ENCODE measurements around the gene HSPA12B. TPM values are rescaled to one million over a fixed set of nuclear protein-coding genes. Genes with fewer than 3 reads are reported as not detected.

Gene HSPA12B
- total and polyA plus RNA-seq, 2 of the 13 experiments (the other 11 are each of a cell fraction or from before 2014, with no cell fraction given): 0.01 TPM; not detected in 1

- TF ChIP-seq, protein P1, sequence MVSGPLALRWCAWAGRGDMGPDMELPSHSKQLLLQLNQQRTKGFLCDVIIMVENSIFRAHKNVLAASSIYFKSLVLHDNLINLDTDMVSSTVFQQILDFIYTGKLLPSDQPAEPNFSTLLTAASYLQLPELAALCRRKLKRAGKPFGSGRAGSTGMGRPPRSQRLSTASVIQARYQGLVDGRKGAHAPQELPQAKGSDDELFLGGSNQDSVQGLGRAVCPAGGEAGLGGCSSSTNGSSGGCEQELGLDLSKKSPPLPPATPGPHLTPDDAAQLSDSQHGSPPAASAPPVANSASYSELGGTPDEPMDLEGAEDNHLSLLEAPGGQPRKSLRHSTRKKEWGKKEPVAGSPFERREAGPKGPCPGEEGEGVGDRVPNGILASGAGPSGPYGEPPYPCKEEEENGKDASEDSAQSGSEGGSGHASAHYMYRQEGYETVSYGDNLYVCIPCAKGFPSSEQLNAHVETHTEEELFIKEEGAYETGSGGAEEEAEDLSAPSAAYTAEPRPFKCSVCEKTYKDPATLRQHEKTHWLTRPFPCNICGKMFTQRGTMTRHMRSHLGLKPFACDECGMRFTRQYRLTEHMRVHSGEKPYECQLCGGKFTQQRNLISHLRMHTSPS (CRISPR knock-in tag; IDR thresholded peaks at IDR 0.05; ENCODE audit: low read depth): no peak
- TF ChIP-seq SIN3B (IDR thresholded peaks at IDR 0.05; ENCODE audit: low read length): no peak
- TF ChIP-seq ZNF850 (CRISPR knock-in tag; conservative IDR thresholded peaks at IDR 0.05): no peak
- no peak for TF ChIP-seq FOSL2 (CRISPR knock-in tag; IDR thresholded peaks at IDR 0.05)
- TF ChIP-seq ZNF350 (CRISPR knock-in tag; IDR thresholded peaks at IDR 0.05; ENCODE audit: borderline replicate concordance, low read depth): no peak
- TF ChIP-seq, protein P2, sequence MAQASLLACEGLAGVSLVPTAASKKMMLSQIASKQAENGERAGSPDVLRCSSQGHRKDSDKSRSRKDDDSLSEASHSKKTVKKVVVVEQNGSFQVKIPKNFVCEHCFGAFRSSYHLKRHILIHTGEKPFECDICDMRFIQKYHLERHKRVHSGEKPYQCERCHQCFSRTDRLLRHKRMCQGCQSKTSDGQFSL (CRISPR knock-in tag; IDR thresholded peaks at IDR 0.05): 0 out of 2 replicates have a peak, but pooled peaks have one; percentile 17
- 0 out of 2 replicates have a peak, but pooled peaks have one; percentile 6 for TF ChIP-seq NR2F6 (IDR thresholded peaks at IDR 0.05)
- TF ChIP-seq NR2F6 (CRISPR knock-in tag; IDR thresholded peaks at IDR 0.05): no peak
- TF ChIP-seq SSRP1 (CRISPR knock-in tag; IDR thresholded peaks at IDR 0.05): peak; percentile 65; the same call in 1 of the 2 replicates
Observed at GRCh38 chr20:3783068-3783489, 50.6 kb downstream of the HSPA12B start (continued).

GRCh38 chr20:3783511-3784195 is 51.2 kb downstream of the HSPA12B start:
- in situ Hi-C loops (cut with HindIII; ENCODE audit: extremely low pct_ligation_motif_present, low pct_unique_long_range_greater_than_20kb) (loop anchor here (5.0 kb wide), 1 partner anchor 34 kb away; no protein-coding TSS in a partner anchor), intact Hi-C loops (cut with micrococcal nuclease; ENCODE audit: unreplicated experiment) (loop anchor here (5.0 kb wide), 1 partner anchor 309 kb away; no protein-coding TSS in a partner anchor)
- ChIA-PET POLR2A (interaction anchor here (7.6 to 10.4 kb wide), 2 partner anchors 15 to 36 kb away, joined by 74 to 134 read pairs; partner anchors contain the start of genes ADISSP and AP5S1), CTCF (ENCODE audit: low intra/inter-chr PET ratio, low total read pairs) (no interaction called here)
- Histone ChIP-seq H3K27ac (ENCODE audit: extremely low read length, insufficient read depth, low read length) (no peak overlapping the region), H3K9me3 (ENCODE audit: low read length) (no peaks in the 10 kb centered on the region), H2AFZ (ENCODE audit: low read length) (no peak overlapping the region), H4K20me1 (ENCODE audit: insufficient read depth, low read length) (peaks cover 5% of the 10 kb centered on the region; the same call in 1 of the 2 replicates), H3K4me1 (ENCODE audit: insufficient read depth, low read length) (peaks cover 76% of the 10 kb centered on the region), H3K27me3 (ENCODE audit: control insufficient read depth in 1 of 2, insufficient read depth in 2 of 2, low read length in 2 of 2) (peaks cover 0 to 25% of the 10 kb centered on the region in 2 experiments), H3K36me3 (replicated peaks in 1 of 2; ENCODE audit: control insufficient read depth in 1 of 2, insufficient read depth in 2 of 2, low read length in 2 of 2) (no peaks in the 10 kb centered on the region), H3K4me3 (replicated peaks in 1 of 3; ENCODE audit: insufficient read depth in 1 of 3, low read depth in 2 of 3, low read length in 3 of 3) (no peak overlapping the region), H3K79me2 (ENCODE audit: insufficient read depth, low read length) (peaks cover 9% of the 10 kb centered on the region), H3K4me2 (ENCODE audit: low read depth, low read length) (no peak overlapping the region), H3K9ac (ENCODE audit: insufficient read depth, low read depth, low read length) (no peak overlapping the region)
- DNase-seq (ENCODE audit: low spot score) (no peak), FAIRE-seq (no peak), ATAC-seq (no peak)
- no TSS peak for BruUV-seq (replicated peaks)
- 71% methylated on average over 10 of the region's 10 CpGs for WGBS (ENCODE audit: low lambda C conversion rate)
- TF ChIP-seq POLR2G (IDR thresholded peaks at IDR 0.05; ENCODE audit: low read depth, low read length): 0 out of 2 replicates have a peak, but pooled peaks have one; percentile 17
- no peak for TF ChIP-seq ZNF124 (CRISPR knock-in tag; IDR thresholded peaks at IDR 0.05)
- TF ChIP-seq ZC3H13 (CRISPR knock-in tag; IDR thresholded peaks at IDR 0.05): peak; percentile 88
- TF ChIP-seq, protein P3, sequence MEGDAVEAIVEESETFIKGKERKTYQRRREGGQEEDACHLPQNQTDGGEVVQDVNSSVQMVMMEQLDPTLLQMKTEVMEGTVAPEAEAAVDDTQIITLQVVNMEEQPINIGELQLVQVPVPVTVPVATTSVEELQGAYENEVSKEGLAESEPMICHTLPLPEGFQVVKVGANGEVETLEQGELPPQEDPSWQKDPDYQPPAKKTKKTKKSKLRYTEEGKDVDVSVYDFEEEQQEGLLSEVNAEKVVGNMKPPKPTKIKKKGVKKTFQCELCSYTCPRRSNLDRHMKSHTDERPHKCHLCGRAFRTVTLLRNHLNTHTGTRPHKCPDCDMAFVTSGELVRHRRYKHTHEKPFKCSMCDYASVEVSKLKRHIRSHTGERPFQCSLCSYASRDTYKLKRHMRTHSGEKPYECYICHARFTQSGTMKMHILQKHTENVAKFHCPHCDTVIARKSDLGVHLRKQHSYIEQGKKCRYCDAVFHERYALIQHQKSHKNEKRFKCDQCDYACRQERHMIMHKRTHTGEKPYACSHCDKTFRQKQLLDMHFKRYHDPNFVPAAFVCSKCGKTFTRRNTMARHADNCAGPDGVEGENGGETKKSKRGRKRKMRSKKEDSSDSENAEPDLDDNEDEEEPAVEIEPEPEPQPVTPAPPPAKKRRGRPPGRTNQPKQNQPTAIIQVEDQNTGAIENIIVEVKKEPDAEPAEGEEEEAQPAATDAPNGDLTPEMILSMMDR (CRISPR knock-in tag; IDR thresholded peaks at IDR 0.05): 0 out of 2 replicates have a peak, but pooled peaks have one; percentile 4
- TF ChIP-seq ZNF576 (CRISPR knock-in tag; IDR thresholded peaks at IDR 0.05): 0 out of 2 replicates have a peak, but pooled peaks have one; percentile 51
- TF ChIP-seq NR2F6 (IDR thresholded peaks at IDR 0.05): peak; percentile 6; the same call in 1 of the 2 replicates
- no peak for TF ChIP-seq NR2F6 (CRISPR knock-in tag; IDR thresholded peaks at IDR 0.05)
- TF ChIP-seq RBFOX2 (IDR thresholded peaks at IDR 0.05; ENCODE audit: low read depth, low read length): peak; percentile 38; the same call in 1 of the 2 replicates
- TF ChIP-seq, protein P4, sequence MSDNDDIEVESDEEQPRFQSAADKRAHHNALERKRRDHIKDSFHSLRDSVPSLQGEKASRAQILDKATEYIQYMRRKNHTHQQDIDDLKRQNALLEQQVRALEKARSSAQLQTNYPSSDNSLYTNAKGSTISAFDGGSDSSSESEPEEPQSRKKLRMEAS (IDR thresholded peaks at IDR 0.05): peak; percentile 58; the same call in 1 of the 2 replicates
- no peak for TF ChIP-seq SNAI1 (CRISPR knock-in tag; IDR thresholded peaks at IDR 0.05; ENCODE audit: borderline replicate concordance)
- no peak for TF ChIP-seq ZNF776 (CRISPR knock-in tag; IDR thresholded peaks at IDR 0.05)

Measured in HepG2 (cell line).